Transverse colon (tissue), 3 donors: ENCODE measurements around the gene ARHGAP22.

Experiments
- POLR2A ChIP-seq: fragments of 450-650 bp; IDR thresholded peaks from one replicate; pipeline ENCODE4 v1.6.1; 2016; ENCODE audit warnings: antibody characterized with exemption, mild to moderate bottlenecking, moderate library complexity
- TF ChIP-seq, protein P1 (sequence below), 5 experiments: fragments of 200-600 bp in 3 of 5; fragments of 450-650 bp in 2 of 5; sonication (generic) in 3 of 5; IDR thresholded peaks; 1 replicate in 2 of 5; 2 replicates in 3 of 5; pipeline ENCODE4 v1.5.1; 2016 to 2017; ENCODE audit warnings: antibody characterized with exemption in 5 of 5, inconsistent platforms in 3 of 5, mild to moderate bottlenecking in 2 of 5, moderate library complexity in 1 of 5

DNA sequence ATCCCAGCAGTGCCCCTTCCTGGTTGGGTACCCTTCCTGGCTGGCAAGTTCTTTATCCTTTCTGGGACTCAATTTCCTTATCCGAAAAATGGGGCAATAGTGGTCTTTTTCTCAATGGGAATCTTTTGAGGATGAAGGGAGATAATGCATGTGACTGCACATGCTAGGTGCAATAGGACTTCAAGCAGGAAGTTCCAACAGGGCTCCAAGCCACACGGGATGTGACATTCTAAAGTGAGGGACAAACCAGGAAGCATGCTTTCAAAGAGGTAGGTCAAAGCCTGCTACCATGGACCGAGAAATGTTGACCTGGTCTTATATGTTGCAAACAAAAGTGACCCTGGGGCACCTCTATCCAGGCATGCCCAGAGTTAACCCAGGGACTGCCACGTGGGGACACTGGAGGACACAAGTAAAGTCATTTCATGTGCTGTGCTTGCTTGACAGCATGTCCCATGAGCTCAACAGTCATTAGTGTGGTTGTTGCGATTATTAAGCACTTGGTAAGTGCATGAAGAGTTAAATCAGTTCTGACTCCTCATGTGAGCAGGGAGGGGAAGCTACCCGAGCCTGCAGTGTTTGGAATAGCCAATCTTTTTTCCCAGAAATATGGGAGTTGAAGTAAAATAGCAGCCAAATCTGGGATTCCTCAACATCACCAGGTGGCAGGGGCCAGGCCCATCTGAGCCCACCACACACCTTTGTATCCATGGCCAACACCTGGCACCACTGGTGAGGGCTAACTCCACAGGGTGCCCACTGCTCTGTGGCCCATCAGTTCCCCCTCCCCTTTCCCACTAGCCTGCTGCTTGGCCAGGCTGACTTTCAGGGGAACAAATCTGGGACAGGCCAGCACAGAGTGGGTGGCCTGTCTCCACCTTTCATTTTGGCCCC, 5.7 kb downstream of the ARHGAP22 start:
- TF ChIP-seq POLR2A, result no peak
- TF ChIP-seq, protein P1, sequence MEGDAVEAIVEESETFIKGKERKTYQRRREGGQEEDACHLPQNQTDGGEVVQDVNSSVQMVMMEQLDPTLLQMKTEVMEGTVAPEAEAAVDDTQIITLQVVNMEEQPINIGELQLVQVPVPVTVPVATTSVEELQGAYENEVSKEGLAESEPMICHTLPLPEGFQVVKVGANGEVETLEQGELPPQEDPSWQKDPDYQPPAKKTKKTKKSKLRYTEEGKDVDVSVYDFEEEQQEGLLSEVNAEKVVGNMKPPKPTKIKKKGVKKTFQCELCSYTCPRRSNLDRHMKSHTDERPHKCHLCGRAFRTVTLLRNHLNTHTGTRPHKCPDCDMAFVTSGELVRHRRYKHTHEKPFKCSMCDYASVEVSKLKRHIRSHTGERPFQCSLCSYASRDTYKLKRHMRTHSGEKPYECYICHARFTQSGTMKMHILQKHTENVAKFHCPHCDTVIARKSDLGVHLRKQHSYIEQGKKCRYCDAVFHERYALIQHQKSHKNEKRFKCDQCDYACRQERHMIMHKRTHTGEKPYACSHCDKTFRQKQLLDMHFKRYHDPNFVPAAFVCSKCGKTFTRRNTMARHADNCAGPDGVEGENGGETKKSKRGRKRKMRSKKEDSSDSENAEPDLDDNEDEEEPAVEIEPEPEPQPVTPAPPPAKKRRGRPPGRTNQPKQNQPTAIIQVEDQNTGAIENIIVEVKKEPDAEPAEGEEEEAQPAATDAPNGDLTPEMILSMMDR (IDR thresholded peaks at IDR 0.05), result no peak
